ENCODE data around the gene SNF8. TPM values are rescaled to one million over a fixed set of nuclear protein-coding genes. Genes with fewer than 3 reads are reported as not detected.

The SNF8 gene
- total and polyA plus RNA-seq, 2 of the 4 experiments (the other 2 are of a cell fraction), result 171 to 181 TPM

DNA sequence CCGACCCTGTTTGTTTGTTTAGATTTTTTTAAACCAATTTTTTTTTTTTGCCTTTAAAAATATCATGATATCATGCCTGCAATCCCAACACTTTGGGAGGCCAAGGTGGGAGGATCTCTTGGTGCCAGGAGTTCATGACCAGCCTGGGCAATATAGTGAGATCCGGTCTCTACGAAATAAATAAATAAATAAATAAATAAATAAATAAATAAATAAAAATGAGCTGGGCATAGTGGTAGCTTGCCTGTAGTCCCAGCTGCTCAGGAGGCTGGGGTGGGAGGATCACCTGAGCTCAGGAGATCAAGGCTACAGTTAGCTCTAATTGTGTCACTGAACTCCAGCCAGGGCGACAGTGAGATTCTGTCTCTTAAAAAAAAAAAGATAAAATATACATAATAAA lies 44.5 kb upstream of the SNF8 start:
- H3K56ac ChIP-seq (ENCODE audit: extremely low read depth, insufficient read depth, low read length), result no peak overlapping the region
- no peak overlapping the region for H4K5ac ChIP-seq (ENCODE audit: low read depth, low read length)
- in situ Hi-C loops (cut with MboI; ENCODE audit: low sequenced_read_pairs) (no loop called here), dilution Hi-C loops (cut with HindIII; ENCODE audit: low sequenced_read_pairs, unreplicated experiment) (no loop called here), intact Hi-C loops (cut with micrococcal nuclease) (no loop called here)
- no peak overlapping the region for H3K23ac ChIP-seq (ENCODE audit: low read depth, low read length)
- H3K36me3 ChIP-seq (ENCODE audit: control insufficient read depth, insufficient read depth, low read length), result no peaks in the 10 kb centered on the region
- ATAC-seq (ENCODE audit: low read depth) (no peak), DNase-seq (no peak)
- no peak overlapping the region for H3K18ac ChIP-seq (ENCODE audit: low read depth, low read length)
- no peaks in the 10 kb centered on the region for H3K9me1 ChIP-seq (ENCODE audit: insufficient read depth, low read length)
- H3K4me1 ChIP-seq (ENCODE audit: control insufficient read depth, insufficient read depth, low read length), result no peaks in the 10 kb centered on the region
- H2BK15ac ChIP-seq (ENCODE audit: low read depth, low read length), result no peak overlapping the region
- BruUV-seq (replicated peaks), result no TSS peak
- H3K4me2 ChIP-seq (ENCODE audit: low read depth, low read length), result no peak overlapping the region
- H2BK20ac ChIP-seq (ENCODE audit: low read depth, low read length), result no peak overlapping the region
- H2BK5ac ChIP-seq (ENCODE audit: low read depth, low read length, poor library complexity, severe bottlenecking), result no peak overlapping the region
- H4K8ac ChIP-seq (ENCODE audit: low read depth in 2 of 2, low read length in 2 of 2), result no peak overlapping the region
- no peaks in the 10 kb centered on the region for H3K9me3 ChIP-seq (ENCODE audit: control insufficient read depth, insufficient read depth, low read length)
- TF ChIP-seq, protein P1, sequence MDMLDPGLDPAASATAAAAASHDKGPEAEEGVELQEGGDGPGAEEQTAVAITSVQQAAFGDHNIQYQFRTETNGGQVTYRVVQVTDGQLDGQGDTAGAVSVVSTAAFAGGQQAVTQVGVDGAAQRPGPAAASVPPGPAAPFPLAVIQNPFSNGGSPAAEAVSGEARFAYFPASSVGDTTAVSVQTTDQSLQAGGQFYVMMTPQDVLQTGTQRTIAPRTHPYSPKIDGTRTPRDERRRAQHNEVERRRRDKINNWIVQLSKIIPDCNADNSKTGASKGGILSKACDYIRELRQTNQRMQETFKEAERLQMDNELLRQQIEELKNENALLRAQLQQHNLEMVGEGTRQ (IDR thresholded peaks at IDR 0.05; ENCODE audit: low read depth, low read length), result no peak
- no peak overlapping the region for H2AFZ ChIP-seq (replicated peaks; ENCODE audit: low read length, poor library complexity)
- H3K14ac ChIP-seq (replicated peaks; ENCODE audit: low read depth, low read length), result no peak overlapping the region
- H3K27ac ChIP-seq (ENCODE audit: insufficient read depth, low read length), result no peak overlapping the region
- no peak overlapping the region for H2BK120ac ChIP-seq (ENCODE audit: low read depth, low read length)
- H3K27me3 ChIP-seq (ENCODE audit: control insufficient read depth, insufficient read depth, low read length), result peaks cover 30% of the 10 kb centered on the region
- H3K9ac ChIP-seq (ENCODE audit: low read depth, low read length), result no peak overlapping the region
- H3K79me1 ChIP-seq (ENCODE audit: low read depth in 1 of 2, low read length in 2 of 2), result no peaks in the 10 kb centered on the region
- no peak overlapping the region for H2AK5ac ChIP-seq (ENCODE audit: low read depth, low read length)
- no peak overlapping the region for H3K4ac ChIP-seq (ENCODE audit: low read depth, low read length)
- no peak overlapping the region for H4K91ac ChIP-seq (ENCODE audit: insufficient read depth, low read depth, low read length)
- no peaks in the 10 kb centered on the region for H4K20me1 ChIP-seq (ENCODE audit: insufficient read depth, low read length)
- H3K4me3 ChIP-seq (ENCODE audit: insufficient read depth, low read depth, low read length), result no peak overlapping the region
- ChIA-PET CTCF (interaction anchor here (1.6 kb wide), 1 partner anchor 9 kb away, joined by 3 read pairs; no protein-coding TSS in a partner anchor), POLR2A (ENCODE audit: unreplicated experiment) (interaction anchor here (0.6 kb wide), 1 partner anchor 80 kb away, joined by 4 read pairs; no protein-coding TSS in a partner anchor)
- no peak overlapping the region for H2AK9ac ChIP-seq (replicated peaks; ENCODE audit: low read depth, low read length, poor library complexity)
- no CpG with 5 or more reads among the region's 4 CpGs for WGBS, 2 experiments (ENCODE audit: extremely low coverage in 2 of 2, insufficient read length in 1 of 2)
